PC-3 (cell line): ENCODE results near the gene TMEM208. TPM values are rescaled to one million over a fixed set of nuclear protein-coding genes. Genes with fewer than 3 reads are reported as not detected.

ENCODE experiments used
- ATAC-seq: fragments of 200-7000 bp; cut with Tn5 transposase; 2 replicates; pipeline ENCODE4 v1.9.1; 2020; ENCODE audit warnings: mild to moderate bottlenecking, moderate library complexity
- BruUV-seq: library from RNA; stranded (reverse); fragments of 400-500 nt; replicated peaks from 2 replicates; lab custom pipeline; 2021; lab: Mats Ljungman, UMichigan
- CTCF ChIA-PET: fragments of 300-600 bp; sonication (Branson Sonifier 250); formaldehyde crosslinking; loops from one replicate; lab custom pipeline; 2022; ENCODE audit warnings: antibody characterized with exemption; lab: Charles Lee
- POLR2A ChIA-PET: fragments of 300-600 bp; sonication (Branson Sonifier 250); formaldehyde crosslinking; loops from one replicate; lab custom pipeline; 2022; ENCODE audit warnings: antibody characterized with exemption; ENCODE audit not compliant: unreplicated experiment; lab: Charles Lee
- DNase-seq: peaks from one replicate; pipeline ENCODE4 v3.0.0-alpha.2; 2015
- H2AFZ ChIP-seq: fragments of 300-600 bp; sonication (generic); 2 replicates; pipeline ENCODE4 v1.6.0; 2016; ENCODE audit warnings: antibody characterized with exemption, low read length
- H3F3A ChIP-seq: fragments of 300-600 bp; sonication (generic); one replicate; pipeline ENCODE4 v1.6.0; 2017; ENCODE audit warnings: antibody characterized with exemption, low read length, control low read depth, mild to moderate bottlenecking; ENCODE audit not compliant: unreplicated experiment
- H3K27ac ChIP-seq: fragments of 300-600 bp; sonication (generic); 2 replicates; pipeline ENCODE4 v1.5.1; 2016; ENCODE audit warnings: mild to moderate bottlenecking, low read length
- H3K27me3 ChIP-seq: fragments of 300-600 bp; sonication (generic); 2 replicates; pipeline ENCODE4 v1.6.1; 2016; ENCODE audit warnings: low read length, mixed read lengths
- H3K36me3 ChIP-seq: fragments of 300-600 bp; sonication (generic); 2 replicates; pipeline ENCODE4 v1.6.1; 2016; ENCODE audit warnings: low read depth, mixed run types, low read length, mixed read lengths
- H3K4me1 ChIP-seq: fragments of 300-600 bp; sonication (generic); 2 replicates; pipeline ENCODE4 v1.5.1; 2016; ENCODE audit warnings: low read length; ENCODE audit not compliant: insufficient read depth
- H3K4me2 ChIP-seq: fragments of 300-600 bp; sonication (generic); 2 replicates; pipeline ENCODE4 v1.6.0; 2016; ENCODE audit warnings: low read length
- H3K4me3 ChIP-seq: fragments of 300-600 bp; sonication (generic); 2 replicates; pipeline ENCODE4 v1.5.1; 2016; ENCODE audit warnings: mild to moderate bottlenecking, low read length, mixed read lengths
- H3K79me2 ChIP-seq: fragments of 300-600 bp; sonication (generic); 2 replicates; pipeline ENCODE4 v1.6.1; 2017; ENCODE audit warnings: low read length, mixed read lengths
- H3K9ac ChIP-seq: fragments of 300-600 bp; sonication (generic); 2 replicates; pipeline ENCODE4 v1.6.0; 2016; ENCODE audit warnings: mild to moderate bottlenecking, low read length
- H3K9me2 ChIP-seq: fragments of 300-600 bp; sonication (generic); replicated peaks from 2 replicates; pipeline ENCODE4 v1.6.1; 2016; ENCODE audit warnings: mixed run types, low read length, mixed read lengths
- H3K9me3 ChIP-seq: fragments of 300-600 bp; sonication (generic); 2 replicates; pipeline ENCODE4 v1.6.1; 2016; ENCODE audit warnings: low read length, mixed read lengths
- H4K20me1 ChIP-seq: fragments of 300-600 bp; sonication (generic); 2 replicates; pipeline ENCODE4 v1.6.1; 2016; ENCODE audit warnings: low read length, mixed read lengths
- EZH2 ChIP-seq: fragments of 300-600 bp; sonication (generic); IDR thresholded peaks from one replicate; pipeline ENCODE4 v1.6.1; 2017; ENCODE audit warnings: antibody characterized with exemption, mild to moderate bottlenecking, low read length; ENCODE audit not compliant: unreplicated experiment
- EZH2phosphoT487 ChIP-seq: fragments of 300-600 bp; sonication (generic); IDR thresholded peaks from 2 replicates; pipeline ENCODE4 v1.6.1; 2018; ENCODE audit warnings: mild to moderate bottlenecking, antibody characterized with exemption, low read length, borderline replicate concordance
- intact Hi-C: fragments of 100-400 bp; cut with micrococcal nuclease; formaldehyde crosslinking; loops from 2 replicates; pipeline ENCODE4 v1.9.0; 2023
- total RNA-seq: library from RNA; depleted of rRNA; stranded (reverse); fragments of >200 nt; gene quantifications from 2 replicates; pipeline ENCODE4 v1.2.3, GENCODE V29; 2014
- TF ChIP-seq, protein P1 (sequence below): fragments of 300-600 bp; sonication (generic); conservative IDR thresholded peaks from 2 replicates; pipeline ENCODE4 v1.5.1; 2017; ENCODE audit warnings: antibody characterized with exemption, low read depth, mild to moderate bottlenecking, low read length

Gene TMEM208
- total RNA-seq, 1 experiment from 2014 or later = 35.4 TPM

DNA sequence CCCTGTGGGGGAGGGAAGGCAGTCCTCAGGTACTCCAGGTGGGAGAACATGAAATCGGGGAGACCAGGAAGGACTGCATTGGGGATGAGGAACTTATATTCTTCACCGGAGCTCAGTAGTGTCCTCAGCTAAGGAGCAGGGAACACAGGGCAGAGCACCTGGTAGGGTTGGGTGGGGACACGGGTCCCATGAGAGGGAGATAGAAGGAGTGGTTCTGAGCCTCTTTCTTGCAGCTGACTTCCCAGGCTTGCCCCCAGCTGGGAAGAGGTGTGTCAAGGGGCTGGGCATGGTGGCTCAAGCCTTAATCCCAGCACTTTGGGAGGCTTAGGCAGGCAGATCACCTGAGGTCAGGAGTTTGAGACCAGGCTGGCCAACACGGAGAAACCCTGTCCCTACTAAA, 18.3 kb downstream of the TMEM208 start:
- Histone ChIP-seq H3K27me3 (no peaks in the 10 kb centered on the region), H3K9me2 (no peaks in the 10 kb centered on the region), H3K9ac (peak overlapping the region; percentile 60; the same call in 1 of the 2 replicates), H3K36me3 (no peaks in the 10 kb centered on the region), H3F3A (peaks cover 15% of the 10 kb centered on the region), H3K4me3 (peak overlapping the region; percentile 89), H3K27ac (peak overlapping the region; percentile 88), H3K4me2 (peak overlapping the region; percentile 95), H3K4me1 (peaks cover 69% of the 10 kb centered on the region), H3K9me3 (no peaks in the 10 kb centered on the region), H3K79me2 (peaks cover 54% of the 10 kb centered on the region), H2AFZ (no peak overlapping the region), H4K20me1 (no peaks in the 10 kb centered on the region)
- ATAC-seq = no peak
- TF ChIP-seq, protein P1, sequence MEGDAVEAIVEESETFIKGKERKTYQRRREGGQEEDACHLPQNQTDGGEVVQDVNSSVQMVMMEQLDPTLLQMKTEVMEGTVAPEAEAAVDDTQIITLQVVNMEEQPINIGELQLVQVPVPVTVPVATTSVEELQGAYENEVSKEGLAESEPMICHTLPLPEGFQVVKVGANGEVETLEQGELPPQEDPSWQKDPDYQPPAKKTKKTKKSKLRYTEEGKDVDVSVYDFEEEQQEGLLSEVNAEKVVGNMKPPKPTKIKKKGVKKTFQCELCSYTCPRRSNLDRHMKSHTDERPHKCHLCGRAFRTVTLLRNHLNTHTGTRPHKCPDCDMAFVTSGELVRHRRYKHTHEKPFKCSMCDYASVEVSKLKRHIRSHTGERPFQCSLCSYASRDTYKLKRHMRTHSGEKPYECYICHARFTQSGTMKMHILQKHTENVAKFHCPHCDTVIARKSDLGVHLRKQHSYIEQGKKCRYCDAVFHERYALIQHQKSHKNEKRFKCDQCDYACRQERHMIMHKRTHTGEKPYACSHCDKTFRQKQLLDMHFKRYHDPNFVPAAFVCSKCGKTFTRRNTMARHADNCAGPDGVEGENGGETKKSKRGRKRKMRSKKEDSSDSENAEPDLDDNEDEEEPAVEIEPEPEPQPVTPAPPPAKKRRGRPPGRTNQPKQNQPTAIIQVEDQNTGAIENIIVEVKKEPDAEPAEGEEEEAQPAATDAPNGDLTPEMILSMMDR = no peak
- TF ChIP-seq EZH2phosphoT487 (no peak), EZH2 (no peak)
- no TSS peak for BruUV-seq
- POLR2A ChIA-PET = no interaction called here
- DNase-seq = no peak
- CTCF ChIA-PET = no interaction called here
- intact Hi-C loops = loop anchor here (10.0 kb wide), 1 partner anchor 50 kb away; the partner anchor contains the start of genes E2F4, ELMO3 and EXOC3L1

DNA sequence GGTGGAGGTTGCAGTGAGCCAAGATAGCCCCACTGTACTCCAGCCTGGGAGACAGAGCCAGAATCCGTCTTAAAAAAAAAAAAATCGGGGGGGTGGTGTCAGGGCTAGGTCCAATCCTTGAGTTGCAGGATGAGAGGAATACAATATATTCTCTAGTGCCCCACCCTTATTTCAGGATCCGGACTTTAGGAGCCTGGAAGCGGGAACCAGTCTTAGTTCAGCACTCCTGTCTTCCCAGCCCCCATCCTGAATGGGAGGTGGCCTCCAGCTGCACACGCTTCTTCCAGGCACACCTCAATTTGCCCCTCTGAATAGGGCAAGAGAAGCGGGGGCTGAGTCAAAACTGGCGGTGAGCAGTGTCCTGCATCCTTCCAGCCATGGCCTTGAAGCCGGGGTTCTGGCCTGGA, 18.7 kb downstream of the TMEM208 start:
- intact Hi-C loops = loop anchor here (10.0 kb wide), 1 partner anchor 51 kb away; the partner anchor contains the start of genes E2F4, ELMO3 and EXOC3L1
- H3K27me3 ChIP-seq = no peaks in the 10 kb centered on the region
- peak overlapping the region; percentile 64 for H2AFZ ChIP-seq
- ChIA-PET CTCF (interaction anchor here (1.1 kb wide), 1 partner anchor 31 kb away, joined by 3 read pairs; no protein-coding TSS in a partner anchor), POLR2A (interaction anchor here (0.6 kb wide), 1 partner anchor 57 kb away, joined by 3 read pairs; no protein-coding TSS in a partner anchor)
- peak overlapping the region; percentile 88 for H3K27ac ChIP-seq
- peak; percentile 39 for DNase-seq
- H3F3A ChIP-seq = peaks cover 15% of the 10 kb centered on the region
- peak overlapping the region; percentile 89 for H3K4me3 ChIP-seq
- H3K9me2 ChIP-seq = no peaks in the 10 kb centered on the region
- ATAC-seq = no peak
- H3K79me2 ChIP-seq = peaks cover 49% of the 10 kb centered on the region
- no TSS peak for BruUV-seq
- TF ChIP-seq, protein P1 = no peak
- TF ChIP-seq EZH2phosphoT487 (no peak), EZH2 (no peak)
- H3K4me1 ChIP-seq = peaks cover 65% of the 10 kb centered on the region
- peak overlapping the region; percentile 60 for H3K9ac ChIP-seq
- H4K20me1 ChIP-seq = no peaks in the 10 kb centered on the region
- H3K4me2 ChIP-seq = peak overlapping the region; percentile 95
- no peaks in the 10 kb centered on the region for H3K9me3 ChIP-seq
- no peaks in the 10 kb centered on the region for H3K36me3 ChIP-seq
